Activated naive CD8-positive, alpha-beta T cell treated with anti-CD3 and anti-CD28 coated beads for 36 hours (primary cell): ENCODE data around the gene RNASEH1. TPM values are rescaled to one million over a fixed set of nuclear protein-coding genes. Genes with fewer than 3 reads are reported as not detected.

Experiments used
- DNase-seq: peaks from one replicate; pipeline ENCODE4 v3.0.0; 2021
- H3K27ac Mint-ChIP-seq: one replicate; pipeline ENCODE4 v1.8.0; 2022; ENCODE audit warnings: mild to moderate bottlenecking, moderate library complexity, mixed read lengths
- H3K27me3 Mint-ChIP-seq: one replicate; pipeline ENCODE4 v1.8.0; 2022; ENCODE audit warnings: mild to moderate bottlenecking, mixed read lengths
- H3K36me3 Mint-ChIP-seq: one replicate; pipeline ENCODE4 v1.8.0; 2021; ENCODE audit warnings: mild to moderate bottlenecking, mixed read lengths
- H3K4me1 Mint-ChIP-seq: one replicate; pipeline ENCODE4 v1.8.0; 2021; ENCODE audit warnings: mixed read lengths
- H3K4me3 Mint-ChIP-seq: one replicate; pipeline ENCODE4 v1.8.0; 2022; ENCODE audit warnings: mild to moderate bottlenecking, moderate library complexity, mixed read lengths
- H3K9me3 Mint-ChIP-seq: one replicate; pipeline ENCODE4 v1.8.0; 2022; ENCODE audit warnings: mixed read lengths
- total RNA-seq, 2 experiments: library from RNA; stranded (reverse); gene quantifications; one replicate each; pipeline ENCODE4 v1.2.3, GENCODE V29; 2021

RNASEH1 gene, protein sequence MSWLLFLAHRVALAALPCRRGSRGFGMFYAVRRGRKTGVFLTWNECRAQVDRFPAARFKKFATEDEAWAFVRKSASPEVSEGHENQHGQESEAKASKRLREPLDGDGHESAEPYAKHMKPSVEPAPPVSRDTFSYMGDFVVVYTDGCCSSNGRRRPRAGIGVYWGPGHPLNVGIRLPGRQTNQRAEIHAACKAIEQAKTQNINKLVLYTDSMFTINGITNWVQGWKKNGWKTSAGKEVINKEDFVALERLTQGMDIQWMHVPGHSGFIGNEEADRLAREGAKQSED
- 10 to 100 TPM; 39.4 to 39.8 TPM for total RNA-seq

DNA sequence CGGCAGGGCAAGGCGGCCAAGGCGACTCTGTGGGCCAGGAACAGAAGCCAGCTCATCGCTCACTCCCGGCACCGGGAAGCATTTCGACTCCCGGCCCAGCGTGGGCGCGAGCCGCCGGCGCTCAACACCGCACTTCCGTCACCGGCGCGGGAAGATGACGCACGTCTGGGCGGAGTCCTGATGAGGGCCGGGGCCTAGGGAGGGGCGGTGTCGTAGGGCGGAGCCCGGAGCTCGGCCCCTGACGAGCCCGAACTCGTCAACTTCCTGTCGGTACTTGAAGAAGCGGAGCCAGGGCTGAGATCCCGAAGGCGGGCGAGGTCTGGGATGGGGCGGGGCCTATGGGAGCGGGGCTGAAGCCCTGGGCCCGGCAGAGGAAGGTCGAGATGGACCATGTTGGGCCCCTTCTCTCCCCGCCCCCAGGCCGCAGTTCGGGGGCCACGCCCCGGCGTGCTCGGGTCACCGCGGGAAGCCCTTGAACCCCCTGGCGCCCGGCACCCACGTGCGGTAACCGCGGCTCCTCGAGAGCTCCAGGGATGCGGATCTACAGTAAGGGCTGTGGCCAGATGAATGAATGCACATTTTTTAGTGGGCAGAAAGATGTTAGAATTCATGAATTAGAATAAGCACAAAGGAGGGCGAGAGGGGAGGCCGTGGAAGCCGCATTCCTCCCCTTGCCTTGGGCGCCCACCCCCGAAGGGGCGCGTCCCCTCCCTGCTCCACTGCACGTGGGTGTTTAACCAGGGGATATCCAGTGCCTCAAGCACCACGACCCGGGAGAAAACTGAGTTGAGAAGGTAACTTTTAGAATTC, at the start of gene RNASEH1:
TSS of gene RNASEH1 (minus strand) at position 129 of the 810 bp plus-strand sequence. CDS start at position 56, 73 bp downstream.
- peak within 1 kb of the TSS; percentile 92 for H3K4me3 Mint-ChIP-seq
- no peaks in the 10 kb centered on the region for H3K9me3 Mint-ChIP-seq
- peaks cover 28% of the 10 kb centered on the region for H3K36me3 Mint-ChIP-seq
- no peaks in the 10 kb centered on the region for H3K27me3 Mint-ChIP-seq
- peaks cover 33% of the 10 kb centered on the region for H3K4me1 Mint-ChIP-seq
- DNase-seq: peak; percentile 99
- peak within 1 kb of the TSS; percentile 96 for H3K27ac Mint-ChIP-seq

- Mint-ChIP-seq H3K27ac (peak overlapping the region; percentile 91), H3K27me3 (peaks cover 4% of the 10 kb centered on the region), H3K4me1 (peaks cover 21% of the 10 kb centered on the region), H3K9me3 (no peaks in the 10 kb centered on the region), H3K36me3 (no peaks in the 10 kb centered on the region), H3K4me3 (no peak overlapping the region)
- no peak for DNase-seq
These were observed 48.5 kb upstream of the RNASEH1 start for GRCh38 chr2:3606370-3607201.

GRCh38 chr2:3606028-3606369, 47.9 kb upstream of the RNASEH1 start:
- H3K27me3 Mint-ChIP-seq: peaks cover 4% of the 10 kb centered on the region
- H3K9me3 Mint-ChIP-seq: no peaks in the 10 kb centered on the region
- H3K4me3 Mint-ChIP-seq: peak overlapping the region; percentile 85
- peaks cover 21% of the 10 kb centered on the region for H3K4me1 Mint-ChIP-seq
- H3K27ac Mint-ChIP-seq: peak overlapping the region; percentile 91
- DNase-seq: no peak
- H3K36me3 Mint-ChIP-seq: no peaks in the 10 kb centered on the region

GRCh38 chr2:3604991-3605961, 47.1 kb upstream of the RNASEH1 start:
- Mint-ChIP-seq H3K27ac (peak overlapping the region; percentile 91), H3K4me3 (peak overlapping the region; percentile 85), H3K36me3 (no peaks in the 10 kb centered on the region), H3K27me3 (peaks cover 4% of the 10 kb centered on the region), H3K4me1 (peaks cover 21% of the 10 kb centered on the region), H3K9me3 (no peaks in the 10 kb centered on the region)
- DNase-seq: peak; percentile 62

GRCh38 chr2:3604207-3604877, 46.2 kb upstream of the RNASEH1 start:
- Mint-ChIP-seq H3K36me3 (no peaks in the 10 kb centered on the region), H3K27ac (no peak overlapping the region), H3K4me3 (no peak overlapping the region), H3K27me3 (peaks cover 4% of the 10 kb centered on the region), H3K4me1 (peaks cover 21% of the 10 kb centered on the region), H3K9me3 (no peaks in the 10 kb centered on the region)
- DNase-seq: no peak

GRCh38 chr2:3603536-3604206, 45.5 kb upstream of the RNASEH1 start:
- H3K9me3 Mint-ChIP-seq: no peaks in the 10 kb centered on the region

GRCh38 chr2:3602553-3603339, 44.6 kb upstream of the RNASEH1 start:
- Mint-ChIP-seq H3K4me1 (peaks cover 10% of the 10 kb centered on the region), H3K4me3 (no peak overlapping the region), H3K36me3 (no peaks in the 10 kb centered on the region), H3K9me3 (no peaks in the 10 kb centered on the region), H3K27ac (no peak overlapping the region), H3K27me3 (peaks cover 4% of the 10 kb centered on the region)
- no peak for DNase-seq

More at GRCh38 chr2:3603536-3604206, 45.5 kb upstream of the RNASEH1 start:
- H3K36me3 Mint-ChIP-seq: no peaks in the 10 kb centered on the region
- H3K4me1 Mint-ChIP-seq: peaks cover 16% of the 10 kb centered on the region
- DNase-seq: no peak
- H3K4me3 Mint-ChIP-seq: no peak overlapping the region
- H3K27ac Mint-ChIP-seq: no peak overlapping the region
- peaks cover 4% of the 10 kb centered on the region for H3K27me3 Mint-ChIP-seq

DNA sequence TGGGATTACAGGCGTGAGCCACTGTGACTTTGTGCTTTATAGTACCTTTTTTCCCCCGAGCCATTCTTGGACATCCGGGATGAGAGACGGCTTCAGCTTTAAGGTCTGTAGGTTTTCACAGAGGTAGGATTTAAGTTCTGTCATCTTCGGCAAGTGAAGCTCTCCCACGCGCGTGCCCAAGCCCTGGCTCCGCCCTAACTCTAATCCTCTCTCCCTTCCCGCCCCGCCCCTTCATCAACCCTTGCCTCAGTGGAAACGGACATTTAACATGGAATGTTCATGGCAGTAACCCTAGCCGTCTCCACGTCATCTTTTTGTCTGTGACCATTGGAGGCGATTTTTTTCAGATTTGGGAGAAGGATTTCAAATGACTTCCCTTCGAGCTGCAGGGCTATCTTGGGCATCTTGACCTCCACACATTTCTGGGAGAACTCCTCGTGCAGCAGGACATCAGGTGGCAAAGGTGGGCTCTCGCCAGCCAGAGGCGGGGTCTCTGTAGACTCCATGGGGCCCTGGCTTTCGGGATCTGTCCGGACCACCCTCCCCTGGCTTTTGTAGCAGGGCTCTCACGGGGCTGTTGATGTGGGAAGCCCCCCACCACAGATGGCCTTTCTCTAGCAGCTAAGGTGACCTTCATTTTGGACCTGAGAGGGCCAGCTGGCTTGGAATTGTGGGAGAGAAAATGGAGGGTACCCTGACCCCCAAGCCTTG, 43.6 kb upstream of the RNASEH1 start:
- Mint-ChIP-seq H3K27ac (no peak overlapping the region), H3K9me3 (no peaks in the 10 kb centered on the region), H3K27me3 (peaks cover 4% of the 10 kb centered on the region), H3K4me1 (peaks cover 19% of the 10 kb centered on the region), H3K36me3 (no peaks in the 10 kb centered on the region), H3K4me3 (no peak overlapping the region)
- no peak for DNase-seq

DNA sequence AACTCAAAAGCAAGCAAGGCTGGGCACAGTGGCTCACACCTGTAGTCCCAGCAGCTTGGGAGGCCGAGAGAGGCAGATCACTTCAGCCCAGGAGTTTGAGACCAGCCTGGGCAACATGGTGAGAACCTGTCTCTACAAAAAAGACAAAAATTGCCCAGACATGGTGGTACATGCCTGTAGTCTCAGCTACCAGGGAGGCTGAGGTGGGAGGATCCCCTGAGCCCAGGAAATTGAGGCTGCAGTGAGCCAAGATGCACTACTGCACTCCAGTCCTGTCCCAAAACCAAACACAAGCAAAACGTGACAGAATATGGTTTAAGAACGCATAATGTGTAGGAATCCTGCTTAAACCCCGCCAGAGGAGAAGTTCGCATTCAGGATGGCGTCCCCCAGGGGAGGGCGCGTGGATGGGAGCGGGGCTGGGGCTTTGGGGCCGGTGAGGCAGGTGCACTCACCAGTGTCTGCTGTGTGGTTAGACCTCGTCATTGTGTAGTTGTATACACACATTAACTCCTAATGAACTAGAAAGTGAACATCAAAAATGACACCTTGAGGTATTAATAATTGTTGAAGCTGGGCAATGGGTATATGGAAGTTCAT, 42.2 kb upstream of the RNASEH1 start:
- peaks cover 4% of the 10 kb centered on the region for H3K27me3 Mint-ChIP-seq
- H3K9me3 Mint-ChIP-seq: no peaks in the 10 kb centered on the region
- H3K4me1 Mint-ChIP-seq: peaks cover 25% of the 10 kb centered on the region
- no peak overlapping the region for H3K27ac Mint-ChIP-seq
- H3K4me3 Mint-ChIP-seq: no peak overlapping the region
- no peak for DNase-seq
- no peaks in the 10 kb centered on the region for H3K36me3 Mint-ChIP-seq

DNA sequence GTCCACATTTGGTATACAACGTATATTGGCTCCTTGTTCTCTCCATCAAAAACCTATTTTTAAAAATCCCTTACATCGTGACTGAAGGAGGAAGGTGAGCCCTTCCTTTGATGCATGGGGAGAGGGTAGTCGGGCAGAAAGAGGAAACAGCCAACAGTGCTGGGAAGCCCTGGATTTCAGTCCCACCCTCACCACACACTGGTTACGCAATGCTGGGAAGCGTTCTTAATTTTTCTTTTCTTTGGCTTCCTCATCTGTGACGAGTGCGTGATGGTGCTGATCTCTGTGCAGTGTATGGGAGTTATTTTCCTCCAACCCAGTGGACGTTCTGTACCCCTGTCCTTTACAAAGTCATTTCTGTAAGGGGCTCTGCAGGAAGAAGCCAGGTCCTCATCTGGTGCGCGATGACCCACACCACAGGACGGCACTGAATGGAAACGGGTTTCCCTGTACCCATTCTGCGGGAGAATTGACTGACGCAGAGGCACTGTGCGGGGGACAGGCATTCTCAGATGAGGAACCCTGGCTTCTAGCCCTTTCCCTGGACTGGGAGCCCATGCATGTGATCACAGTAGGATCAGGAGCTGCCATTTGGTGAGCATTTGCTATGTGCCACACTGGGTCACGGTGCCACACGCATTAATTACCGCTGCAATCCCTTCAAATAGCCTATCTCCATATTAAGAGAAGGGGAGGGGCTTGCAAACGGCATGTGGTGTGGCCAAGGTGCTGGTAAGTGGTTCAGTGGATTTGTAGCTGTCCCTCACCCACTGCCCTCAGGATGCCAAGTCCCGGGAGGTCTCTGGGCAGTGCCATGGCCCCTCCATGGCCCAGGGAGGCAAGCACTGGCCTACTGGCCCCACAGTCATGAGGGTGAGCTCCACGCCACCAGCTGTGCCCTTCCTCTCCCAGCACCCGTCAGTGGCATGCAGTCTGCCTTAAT, 41.0 kb upstream of the RNASEH1 start:
- Mint-ChIP-seq H3K4me3 (no peak overlapping the region), H3K36me3 (no peaks in the 10 kb centered on the region), H3K9me3 (no peaks in the 10 kb centered on the region), H3K4me1 (peaks cover 22% of the 10 kb centered on the region), H3K27ac (no peak overlapping the region), H3K27me3 (peaks cover 6% of the 10 kb centered on the region)
- no peak for DNase-seq

- no peak overlapping the region for H3K27ac Mint-ChIP-seq
- H3K27me3 Mint-ChIP-seq: peaks cover 6% of the 10 kb centered on the region
- H3K4me1 Mint-ChIP-seq: peaks cover 22% of the 10 kb centered on the region
- H3K9me3 Mint-ChIP-seq: no peaks in the 10 kb centered on the region
- DNase-seq: no peak
- no peaks in the 10 kb centered on the region for H3K36me3 Mint-ChIP-seq
- H3K4me3 Mint-ChIP-seq: no peak overlapping the region
These were observed 40.2 kb upstream of the RNASEH1 start for GRCh38 chr2:3598197-3598910.
